ENCODE measurements around the gene LRP1. TPM values are rescaled to one million over a fixed set of nuclear protein-coding genes. Genes with fewer than 3 reads are reported as not detected.

The LRP1 gene
- total RNA-seq, 2 donors from 2014 or later, result 107 to 123 TPM

DNA sequence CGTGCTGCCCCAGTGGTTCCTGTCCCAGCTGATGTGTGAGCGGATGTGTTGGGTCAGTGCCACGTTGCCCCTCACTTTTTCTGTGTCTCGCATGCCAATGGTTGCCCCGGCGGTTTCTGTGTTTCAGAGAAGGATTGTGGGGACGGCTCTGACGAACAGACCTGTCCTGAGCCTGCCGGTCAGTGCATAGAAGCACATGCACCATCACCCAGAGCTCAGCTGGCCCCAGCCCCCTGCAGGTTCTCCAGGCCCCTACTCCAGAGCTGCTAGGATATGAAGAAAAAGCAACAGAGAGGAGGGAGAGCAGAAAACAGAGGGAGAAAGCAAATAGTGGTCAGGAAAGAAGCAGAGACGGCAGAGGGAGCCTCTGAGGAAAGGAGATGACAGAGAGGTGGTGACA lies 39.8 kb downstream of the LRP1 start:
- H3K27me3 ChIP-seq, result no peaks in the 10 kb centered on the region
- H3K4me1 ChIP-seq, result no peaks in the 10 kb centered on the region
- intact Hi-C loops (cut with DNase I), result no loop called here
- TF ChIP-seq, protein P1, sequence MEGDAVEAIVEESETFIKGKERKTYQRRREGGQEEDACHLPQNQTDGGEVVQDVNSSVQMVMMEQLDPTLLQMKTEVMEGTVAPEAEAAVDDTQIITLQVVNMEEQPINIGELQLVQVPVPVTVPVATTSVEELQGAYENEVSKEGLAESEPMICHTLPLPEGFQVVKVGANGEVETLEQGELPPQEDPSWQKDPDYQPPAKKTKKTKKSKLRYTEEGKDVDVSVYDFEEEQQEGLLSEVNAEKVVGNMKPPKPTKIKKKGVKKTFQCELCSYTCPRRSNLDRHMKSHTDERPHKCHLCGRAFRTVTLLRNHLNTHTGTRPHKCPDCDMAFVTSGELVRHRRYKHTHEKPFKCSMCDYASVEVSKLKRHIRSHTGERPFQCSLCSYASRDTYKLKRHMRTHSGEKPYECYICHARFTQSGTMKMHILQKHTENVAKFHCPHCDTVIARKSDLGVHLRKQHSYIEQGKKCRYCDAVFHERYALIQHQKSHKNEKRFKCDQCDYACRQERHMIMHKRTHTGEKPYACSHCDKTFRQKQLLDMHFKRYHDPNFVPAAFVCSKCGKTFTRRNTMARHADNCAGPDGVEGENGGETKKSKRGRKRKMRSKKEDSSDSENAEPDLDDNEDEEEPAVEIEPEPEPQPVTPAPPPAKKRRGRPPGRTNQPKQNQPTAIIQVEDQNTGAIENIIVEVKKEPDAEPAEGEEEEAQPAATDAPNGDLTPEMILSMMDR (IDR thresholded peaks at IDR 0.05), result no peak
- DNase-seq, result no peak
- no peak overlapping the region for H3K9ac ChIP-seq (ENCODE audit: low read depth in 2 of 2, low read length in 2 of 2)
- no peak overlapping the region for H3K27ac ChIP-seq
- H3K9me3 ChIP-seq, result no peaks in the 10 kb centered on the region
- H3K4me3 ChIP-seq, result no peak overlapping the region
- H3K36me3 ChIP-seq, result peaks cover 10% of the 10 kb centered on the region

DNA sequence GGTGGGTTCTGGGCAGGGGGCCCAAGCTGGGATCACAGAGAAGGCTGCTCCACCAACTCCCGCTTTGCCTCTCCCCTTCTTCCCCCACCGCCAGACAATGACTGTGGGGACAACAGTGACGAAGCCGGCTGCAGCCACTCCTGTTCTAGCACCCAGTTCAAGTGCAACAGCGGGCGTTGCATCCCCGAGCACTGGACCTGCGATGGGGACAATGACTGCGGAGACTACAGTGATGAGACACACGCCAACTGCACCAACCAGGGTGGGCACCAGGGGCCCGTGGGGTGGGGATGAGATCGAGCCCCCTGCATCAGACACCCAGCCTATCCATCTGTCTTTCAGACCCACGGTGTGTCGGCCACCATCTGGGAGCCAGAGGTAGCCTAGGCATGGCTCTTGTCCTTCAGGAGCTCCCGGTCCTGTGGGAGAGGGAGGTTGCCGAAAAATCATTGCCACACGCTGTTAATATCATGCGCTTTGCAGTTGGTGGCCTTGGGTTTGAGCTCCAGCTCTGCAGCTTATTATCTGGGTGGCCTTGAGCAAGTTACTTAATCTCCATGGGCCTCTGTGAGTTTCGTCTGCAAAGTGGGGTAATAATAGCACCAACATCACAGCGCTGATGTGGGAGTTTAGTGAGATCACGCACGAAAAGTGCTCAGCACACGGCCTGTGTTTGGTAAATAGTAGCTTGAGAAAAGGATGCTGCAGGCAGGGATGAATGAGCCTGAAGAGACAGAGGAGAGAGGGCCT lies 40.9 kb downstream of the LRP1 start:
- TF ChIP-seq, protein P1 (IDR thresholded peaks at IDR 0.05), result no peak
- Histone ChIP-seq H3K4me3 (no peak overlapping the region), H3K36me3 (peaks cover 10% of the 10 kb centered on the region), H3K9ac (ENCODE audit: low read depth in 2 of 2, low read length in 2 of 2) (no peak overlapping the region), H3K4me1 (no peaks in the 10 kb centered on the region), H3K9me3 (no peaks in the 10 kb centered on the region), H3K27me3 (no peaks in the 10 kb centered on the region), H3K27ac (no peak overlapping the region)
- no peak for DNase-seq
- intact Hi-C loops (cut with DNase I), result no loop called here

DNA sequence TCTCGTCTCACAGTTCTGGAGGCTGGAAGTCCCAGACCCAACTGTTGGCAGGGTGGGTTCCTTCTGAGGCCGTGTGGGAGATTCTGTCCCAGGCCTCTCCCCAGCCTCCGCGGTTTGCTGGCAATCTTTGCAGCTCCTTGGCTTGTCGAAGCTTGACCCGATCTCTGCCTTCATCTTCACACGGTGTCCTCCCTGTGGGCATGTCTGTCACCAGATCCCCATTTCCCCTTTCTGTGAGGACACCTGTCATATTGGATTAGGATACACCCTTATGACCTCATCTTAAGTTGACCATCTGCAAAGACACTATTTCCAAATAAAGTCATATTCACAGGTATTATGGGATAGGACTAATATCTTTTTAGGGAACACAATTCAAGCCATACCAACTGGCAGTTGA lies 41.7 kb downstream of the LRP1 start:
- TF ChIP-seq, protein P1 (IDR thresholded peaks at IDR 0.05), result no peak
- Histone ChIP-seq H3K4me1 (no peaks in the 10 kb centered on the region), H3K27ac (no peak overlapping the region), H3K27me3 (no peaks in the 10 kb centered on the region), H3K4me3 (no peak overlapping the region), H3K36me3 (peaks cover 10% of the 10 kb centered on the region), H3K9me3 (no peaks in the 10 kb centered on the region), H3K9ac (ENCODE audit: low read depth in 2 of 2, low read length in 2 of 2) (no peak overlapping the region)
- DNase-seq, result no peak
- intact Hi-C loops (cut with DNase I), result no loop called here

DNA sequence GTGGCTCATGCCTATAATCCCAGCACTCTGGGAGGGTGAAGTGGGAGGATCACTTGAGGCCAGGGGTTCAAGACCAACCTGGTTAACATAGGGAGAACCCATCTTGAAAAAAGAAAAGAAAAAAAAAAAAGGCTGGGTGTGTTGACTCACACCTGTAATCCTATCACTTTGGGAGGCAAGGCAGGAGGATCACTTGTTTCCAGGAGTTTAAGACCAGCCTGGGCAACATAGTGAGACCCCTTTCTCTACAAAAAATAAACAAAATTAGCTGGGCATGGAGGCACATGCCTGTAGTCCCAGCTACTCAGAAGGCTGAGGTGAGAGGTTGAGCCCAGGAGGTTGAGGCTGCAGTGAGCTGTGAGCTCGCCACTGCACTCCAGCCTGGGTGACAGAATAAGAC lies 42.1 kb downstream of the LRP1 start:
- Histone ChIP-seq H3K36me3 (peaks cover 10% of the 10 kb centered on the region), H3K4me3 (no peak overlapping the region), H3K9ac (ENCODE audit: low read depth in 2 of 2, low read length in 2 of 2) (no peak overlapping the region), H3K27ac (no peak overlapping the region), H3K4me1 (no peaks in the 10 kb centered on the region), H3K27me3 (no peaks in the 10 kb centered on the region), H3K9me3 (no peaks in the 10 kb centered on the region)
- intact Hi-C loops (cut with DNase I), result no loop called here
- DNase-seq, result no peak
- TF ChIP-seq, protein P1 (IDR thresholded peaks at IDR 0.05), result no peak

DNA sequence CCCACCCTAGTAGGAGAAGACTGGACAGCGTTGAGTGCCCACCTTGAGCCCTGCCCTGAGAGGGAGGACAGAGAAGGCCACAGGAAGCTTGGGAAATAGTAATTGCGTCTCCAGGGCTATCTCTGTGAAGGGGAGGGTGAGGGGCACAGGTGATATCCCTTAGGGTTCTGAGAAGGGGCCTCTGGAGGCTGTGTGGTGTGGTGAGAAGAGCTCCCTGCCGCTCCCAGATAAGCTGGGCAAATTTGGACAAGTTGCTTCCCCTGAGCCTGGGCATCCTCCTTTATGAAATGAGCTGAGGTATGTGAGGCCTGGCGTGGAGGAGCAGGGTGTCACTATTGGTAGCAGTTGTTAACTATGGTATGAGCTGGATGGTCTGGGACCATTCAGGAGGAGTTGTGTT lies 42.6 kb downstream of the LRP1 start:
- no peak for DNase-seq
- Histone ChIP-seq H3K36me3 (peaks cover 10% of the 10 kb centered on the region), H3K27me3 (no peaks in the 10 kb centered on the region), H3K4me1 (no peaks in the 10 kb centered on the region), H3K9me3 (no peaks in the 10 kb centered on the region), H3K4me3 (no peak overlapping the region), H3K27ac (no peak overlapping the region), H3K9ac (ENCODE audit: low read depth in 2 of 2, low read length in 2 of 2) (no peak overlapping the region)
- TF ChIP-seq, protein P1 (IDR thresholded peaks at IDR 0.05), result no peak
- intact Hi-C loops (cut with DNase I), result no loop called here
